G401.6 (cell line): ENCODE data around the gene WEE1.

ENCODE experiments used
- FAIRE-seq: peaks from 2 replicates; lab custom pipeline; 2012; peaks lifted over from hg19 to GRCh38; lab: Jason Lieb, UNC

WEE1 gene

GRCh38 chr11:9624448-9624847 is 51.0 kb downstream of the WEE1 start:
- FAIRE-seq, result no peak

- no peak for FAIRE-seq
These were observed 51.7 kb downstream of the WEE1 start for GRCh38 chr11:9625162-9625561.

GRCh38 chr11:9625728-9626127 is 52.3 kb downstream of the WEE1 start:
- no peak for FAIRE-seq

GRCh38 chr11:9626496-9627394 is 53.3 kb downstream of the WEE1 start:
- no peak for FAIRE-seq

- no peak for FAIRE-seq
These were observed 55.6 kb downstream of the WEE1 start for GRCh38 chr11:9629064-9629463.

GRCh38 chr11:9633679-9634078 is 60.2 kb downstream of the WEE1 start:
- FAIRE-seq, result no peak

GRCh38 chr11:9636691-9637090 is 63.2 kb downstream of the WEE1 start:
- FAIRE-seq, result no peak

GRCh38 chr11:9639099-9639498 is 65.6 kb downstream of the WEE1 start:
- FAIRE-seq, result no peak
